Measurements from ENCODE around the gene SLC9A9.

- TF ChIP-seq CTCF (IDR thresholded peaks at IDR 0.05; ENCODE audit: borderline replicate concordance, extremely low read depth, low read length, poor library complexity, severe bottlenecking) (no peak), EZH2 (IDR thresholded peaks at IDR 0.05; ENCODE audit: borderline replicate concordance, low read depth, low read length, severe bottlenecking) (no peak)
Measured at GRCh38 chr3:143757691-143758090, 90.6 kb downstream of the SLC9A9 start.

Data from DND-41 (cell line).